PFSK-1 (cell line): ENCODE measurements around the gene PLB1.

Experiments
- FOXP2 ChIP-seq: optimal IDR thresholded peaks from 2 replicates; pipeline ENCODE3; 2011; ENCODE audit warnings: borderline replicate concordance, control low read depth, inconsistent platforms; ENCODE audit not compliant: insufficient read depth; ENCODE audit errors: extremely low read length, extremely low read depth
- POLR2AphosphoS5 ChIP-seq: IDR thresholded peaks from 2 replicates; pipeline ENCODE4 v1.6.1; 2012; ENCODE audit warnings: low read depth, mild to moderate bottlenecking, control low read depth, low read length, moderate library complexity
- SIN3A ChIP-seq: IDR thresholded peaks from 2 replicates; pipeline ENCODE4 v1.6.1; 2012; ENCODE audit warnings: mild to moderate bottlenecking, low read length, moderate library complexity, borderline replicate concordance; ENCODE audit not compliant: insufficient read depth
- TAF1 ChIP-seq: IDR thresholded peaks from 2 replicates; pipeline ENCODE4 v1.6.1; 2012; ENCODE audit warnings: low read length, control low read depth, borderline replicate concordance; ENCODE audit not compliant: insufficient read depth
- TF ChIP-seq, protein P1 (sequence below), 2 experiments: IDR thresholded peaks; 2 replicates each; pipeline versions ENCODE4 v1.6.1 to v1.8.0; 2011 to 2012; ENCODE audit warnings: low read depth in 2 of 2, low read length in 2 of 2, control low read depth in 1 of 2, inconsistent platforms in 1 of 2, mild to moderate bottlenecking in 1 of 2, moderate library complexity in 1 of 2; ENCODE audit not compliant: insufficient read depth in 1 of 2

The PLB1 gene

DNA sequence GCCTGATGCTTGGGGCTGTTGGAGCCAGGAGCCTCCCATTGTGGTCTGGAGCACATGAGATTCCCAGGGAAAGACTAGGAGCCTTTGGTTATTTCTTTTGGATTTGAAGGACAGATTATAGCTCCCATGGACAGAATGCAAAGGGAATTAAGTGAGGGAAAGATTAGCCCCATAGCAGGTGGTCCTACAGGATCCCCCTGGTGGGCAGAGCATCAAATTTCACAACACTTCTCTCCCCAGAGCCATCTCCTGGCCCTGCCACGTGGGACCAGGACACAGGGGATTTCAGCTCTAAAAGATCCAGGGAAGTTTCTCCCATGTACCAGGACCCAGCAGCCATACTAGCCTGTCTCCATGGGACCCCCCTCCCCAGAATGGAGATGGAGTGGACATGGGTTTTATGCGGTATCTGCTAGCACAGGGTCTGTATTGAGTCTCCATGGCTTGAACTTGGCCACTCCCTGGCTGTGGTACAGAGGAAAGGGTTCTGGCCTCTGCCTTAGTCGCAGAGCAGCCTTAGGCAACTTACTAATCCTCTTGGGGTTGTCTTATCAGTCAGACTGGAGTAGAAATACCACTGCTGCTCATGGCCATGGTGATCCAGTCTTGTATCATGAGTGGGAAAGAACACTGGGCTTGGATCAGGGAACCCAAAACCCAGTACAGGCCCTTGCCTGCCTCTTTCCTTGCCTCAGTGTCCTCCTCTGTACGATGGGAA, 6.8 kb upstream of the PLB1 start:
- TF ChIP-seq, protein P1, sequence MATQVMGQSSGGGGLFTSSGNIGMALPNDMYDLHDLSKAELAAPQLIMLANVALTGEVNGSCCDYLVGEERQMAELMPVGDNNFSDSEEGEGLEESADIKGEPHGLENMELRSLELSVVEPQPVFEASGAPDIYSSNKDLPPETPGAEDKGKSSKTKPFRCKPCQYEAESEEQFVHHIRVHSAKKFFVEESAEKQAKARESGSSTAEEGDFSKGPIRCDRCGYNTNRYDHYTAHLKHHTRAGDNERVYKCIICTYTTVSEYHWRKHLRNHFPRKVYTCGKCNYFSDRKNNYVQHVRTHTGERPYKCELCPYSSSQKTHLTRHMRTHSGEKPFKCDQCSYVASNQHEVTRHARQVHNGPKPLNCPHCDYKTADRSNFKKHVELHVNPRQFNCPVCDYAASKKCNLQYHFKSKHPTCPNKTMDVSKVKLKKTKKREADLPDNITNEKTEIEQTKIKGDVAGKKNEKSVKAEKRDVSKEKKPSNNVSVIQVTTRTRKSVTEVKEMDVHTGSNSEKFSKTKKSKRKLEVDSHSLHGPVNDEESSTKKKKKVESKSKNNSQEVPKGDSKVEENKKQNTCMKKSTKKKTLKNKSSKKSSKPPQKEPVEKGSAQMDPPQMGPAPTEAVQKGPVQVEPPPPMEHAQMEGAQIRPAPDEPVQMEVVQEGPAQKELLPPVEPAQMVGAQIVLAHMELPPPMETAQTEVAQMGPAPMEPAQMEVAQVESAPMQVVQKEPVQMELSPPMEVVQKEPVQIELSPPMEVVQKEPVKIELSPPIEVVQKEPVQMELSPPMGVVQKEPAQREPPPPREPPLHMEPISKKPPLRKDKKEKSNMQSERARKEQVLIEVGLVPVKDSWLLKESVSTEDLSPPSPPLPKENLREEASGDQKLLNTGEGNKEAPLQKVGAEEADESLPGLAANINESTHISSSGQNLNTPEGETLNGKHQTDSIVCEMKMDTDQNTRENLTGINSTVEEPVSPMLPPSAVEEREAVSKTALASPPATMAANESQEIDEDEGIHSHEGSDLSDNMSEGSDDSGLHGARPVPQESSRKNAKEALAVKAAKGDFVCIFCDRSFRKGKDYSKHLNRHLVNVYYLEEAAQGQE (IDR thresholded peaks at IDR 0.05; ENCODE audit: insufficient read depth in 1 of 2, low read depth in 2 of 2, low read length in 2 of 2): no peak
- TF ChIP-seq SIN3A (no peak), FOXP2 (no peak), TAF1 (no peak), POLR2AphosphoS5 (no peak)

DNA sequence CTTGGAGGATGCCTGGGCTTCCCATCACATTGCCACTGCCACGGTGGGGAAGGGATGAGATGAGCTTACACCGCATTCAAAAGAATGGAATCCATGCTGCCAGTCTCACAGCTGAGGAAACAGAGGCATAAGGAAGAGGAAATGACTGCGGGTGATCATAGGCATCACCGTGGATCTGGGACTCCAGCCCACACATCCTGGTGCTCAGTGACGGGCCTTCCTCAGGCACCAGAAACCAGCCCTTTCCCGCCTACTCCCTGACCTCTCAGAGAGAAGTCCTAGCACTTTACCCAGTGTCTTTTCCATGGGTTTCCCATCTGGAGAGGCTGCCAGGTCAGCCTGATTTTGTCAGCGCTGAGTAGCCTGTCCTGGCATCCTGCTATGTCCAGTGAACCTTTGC, 5.3 kb upstream of the PLB1 start:
- TF ChIP-seq, protein P1 (IDR thresholded peaks at IDR 0.05; ENCODE audit: insufficient read depth in 1 of 2, low read depth in 2 of 2, low read length in 2 of 2): no peak
- TF ChIP-seq SIN3A (no peak), POLR2AphosphoS5 (no peak), FOXP2 (no peak), TAF1 (no peak)

DNA sequence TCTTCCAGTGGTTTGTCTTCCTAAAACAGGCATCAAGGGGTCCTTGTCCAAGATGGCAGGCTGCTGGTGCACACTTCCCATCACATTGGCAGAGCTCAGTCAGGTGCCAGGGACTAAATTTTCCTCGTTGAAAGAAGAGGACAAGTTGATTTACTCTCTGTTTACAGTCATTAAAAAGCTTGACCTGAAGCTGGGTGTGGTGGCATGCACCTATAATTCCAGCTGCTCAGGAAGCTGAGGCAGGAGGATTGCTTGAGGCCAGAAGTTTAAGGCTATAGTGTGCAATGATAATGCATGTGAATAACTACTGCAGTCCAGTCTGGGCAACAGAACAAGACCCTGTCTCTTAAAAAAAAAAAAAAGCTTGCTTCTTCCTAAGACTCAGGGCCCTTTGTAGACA, 3.6 kb upstream of the PLB1 start:
- TF ChIP-seq SIN3A (no peak), TAF1 (no peak), FOXP2 (no peak), POLR2AphosphoS5 (no peak)
- TF ChIP-seq, protein P1 (IDR thresholded peaks at IDR 0.05; ENCODE audit: insufficient read depth in 1 of 2, low read depth in 2 of 2, low read length in 2 of 2): no peak

DNA sequence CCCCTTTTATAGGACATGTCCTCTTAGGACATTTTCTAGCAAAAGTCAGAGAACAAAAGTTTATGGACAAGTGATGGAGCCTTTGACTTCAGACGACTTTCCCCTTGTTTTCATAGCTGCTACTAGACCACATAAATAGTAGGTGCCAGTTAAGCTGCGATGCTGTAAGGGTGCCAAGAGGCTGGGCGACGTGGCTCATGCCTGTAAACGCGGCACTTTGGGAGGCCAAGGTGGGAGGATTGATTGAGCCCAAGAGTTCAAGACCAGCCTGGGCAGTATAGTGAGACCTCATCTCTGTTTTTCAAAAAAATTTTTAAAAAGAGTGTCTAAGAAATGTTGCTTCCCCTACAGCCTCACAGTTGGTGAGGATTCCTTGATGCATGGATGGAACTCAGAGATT, 2.2 kb upstream of the PLB1 start:
- TF ChIP-seq, protein P1 (IDR thresholded peaks at IDR 0.05; ENCODE audit: insufficient read depth in 1 of 2, low read depth in 2 of 2, low read length in 2 of 2): no peak
- TF ChIP-seq FOXP2 (no peak), POLR2AphosphoS5 (no peak), TAF1 (no peak), SIN3A (no peak)

DNA sequence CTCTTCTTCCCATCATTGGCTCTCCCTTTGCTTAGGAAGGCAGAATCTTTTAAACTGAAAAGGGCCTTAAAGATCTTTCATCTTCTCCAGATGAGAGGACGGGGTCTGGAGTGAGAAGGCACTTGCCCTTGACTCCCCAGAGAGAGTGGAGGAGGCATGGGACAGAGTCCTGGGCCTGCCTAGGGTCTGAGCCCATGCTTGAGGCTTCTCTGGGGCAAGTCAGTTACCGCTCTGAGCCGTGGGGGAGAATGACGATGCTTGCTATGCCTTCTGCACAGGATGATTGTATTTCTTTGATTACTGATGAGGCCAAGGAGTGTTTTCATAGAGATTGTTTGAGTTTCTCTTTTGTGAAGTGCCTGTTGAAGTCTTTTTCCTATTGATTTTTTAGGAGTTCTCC, 921 bp downstream of the PLB1 start:
- TF ChIP-seq FOXP2 (no peak), SIN3A (no peak), TAF1 (no peak), POLR2AphosphoS5 (no peak)
- TF ChIP-seq, protein P1 (IDR thresholded peaks at IDR 0.05; ENCODE audit: insufficient read depth in 1 of 2, low read depth in 2 of 2, low read length in 2 of 2): no peak
